GM04504 (cell line): ENCODE results near the gene HIRIP3.
"Not testable (repeated sequence)": the region's sequence is repeated elsewhere in the genome, so short reads cannot be mapped to it uniquely, and the experiment has no call there.

ENCODE experiments used
- DNase-seq: peaks from one replicate; pipeline ENCODE4 v3.0.0-alpha.2; 2012; ENCODE audit warnings: low read depth

HIRIP3 gene

GRCh38 chr16:29959821-29960220, 35.6 kb downstream of the HIRIP3 start:
- DNase-seq, result not testable (repeated sequence)

DNA sequence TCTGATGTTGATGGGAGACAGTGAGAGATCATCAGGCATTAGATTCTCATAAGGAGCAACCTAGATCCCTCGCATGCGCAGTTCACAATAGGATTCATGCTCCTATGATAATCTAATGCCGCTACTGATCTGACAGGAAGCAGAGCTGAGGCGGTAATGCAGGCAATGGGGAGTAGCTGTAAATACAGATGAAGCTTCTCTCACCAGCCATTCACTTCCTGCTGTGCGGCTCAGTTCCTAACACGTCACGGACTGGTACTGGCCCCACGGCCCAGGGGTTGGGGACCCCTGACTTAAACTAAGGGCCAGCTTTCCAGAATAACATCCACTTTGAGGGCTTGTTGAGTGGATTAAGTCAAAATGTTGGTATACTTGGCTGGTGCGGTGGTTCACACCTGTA, 36.1 kb downstream of the HIRIP3 start:
- DNase-seq, result no peak

GRCh38 chr16:29958756-29959155, 36.7 kb downstream of the HIRIP3 start:
- DNase-seq, result no peak

- DNase-seq, result no peak
These were observed 43.6 kb downstream of the HIRIP3 start for GRCh38 chr16:29951625-29952365.

- DNase-seq, result no peak
These were observed 44.5 kb downstream of the HIRIP3 start for GRCh38 chr16:29950806-29951461.

GRCh38 chr16:29947897-29948296, 47.5 kb downstream of the HIRIP3 start:
- no peak for DNase-seq

- DNase-seq, result peak; percentile 98
These were observed 51.3 kb downstream of the HIRIP3 start for GRCh38 chr16:29943846-29944799.
